DND-41 (cell line): Measurements from ENCODE around the gene UHRF1.

ENCODE experiments used
- ATAC-seq: fragments of 200-7000 bp; cut with Tn5 transposase; 3 replicates; pipeline ENCODE4 v1.9.1; 2021; ENCODE audit warnings: low read depth; ENCODE audit not compliant: insufficient read depth
- DNase-seq: peaks from one replicate; pipeline ENCODE4 v3.0.0-alpha.2; 2020
- H2AFZ ChIP-seq: 2 replicates; pipeline ENCODE4 v1.6.0; 2012; ENCODE audit warnings: low read depth, low read length
- H3K27ac ChIP-seq: 2 replicates; pipeline ENCODE4 v1.5.1; 2012; ENCODE audit warnings: low read length, inconsistent platforms
- H3K27me3 ChIP-seq: fragments of 200-600 bp; sonication (generic); 2 replicates; pipeline ENCODE4 v1.6.0; 2012; ENCODE audit warnings: low read length, mild to moderate bottlenecking, inconsistent platforms; ENCODE audit not compliant: insufficient read depth, poor library complexity
- H3K36me3 ChIP-seq: 2 replicates; pipeline ENCODE4 v1.5.1; 2012; ENCODE audit warnings: low read length, inconsistent platforms; ENCODE audit not compliant: insufficient read depth
- H3K4me1 ChIP-seq: 2 replicates; pipeline ENCODE4 v1.5.1; 2012; ENCODE audit warnings: mild to moderate bottlenecking, low read length; ENCODE audit not compliant: insufficient read depth
- H3K4me2 ChIP-seq: 2 replicates; pipeline ENCODE4 v1.6.0; 2012; ENCODE audit warnings: mild to moderate bottlenecking, moderate library complexity, low read length, inconsistent platforms; ENCODE audit not compliant: insufficient read depth
- H3K4me3 ChIP-seq, 2 experiments: fragments of 200-600 bp in 1 of 2; shearing (Covaris generic) in 1 of 2; 2 replicates each; pipeline ENCODE4 v1.5.1; 2012 to 2016; ENCODE audit warnings: inconsistent platforms in 2 of 2, low read length in 2 of 2, mild to moderate bottlenecking in 2 of 2, low read depth in 1 of 2, moderate library complexity in 1 of 2
- H3K79me2 ChIP-seq: 2 replicates; pipeline ENCODE4 v1.6.0; 2012; ENCODE audit warnings: low read length, inconsistent platforms; ENCODE audit not compliant: insufficient read depth
- H3K9ac ChIP-seq: 2 replicates; pipeline ENCODE4 v1.6.0; 2012; ENCODE audit warnings: low read depth, mild to moderate bottlenecking, inconsistent platforms, low read length, moderate library complexity
- H3K9me3 ChIP-seq: 2 replicates; pipeline ENCODE4 v1.5.1; 2012; ENCODE audit warnings: low read length, moderate library complexity, mild to moderate bottlenecking, inconsistent platforms; ENCODE audit not compliant: insufficient read depth, severe bottlenecking
- H4K20me1 ChIP-seq: 2 replicates; pipeline ENCODE4 v1.6.0; 2012; ENCODE audit warnings: low read length; ENCODE audit not compliant: insufficient read depth
- EZH2 ChIP-seq: IDR thresholded peaks from 3 replicates; pipeline ENCODE4 v1.6.1; 2012; ENCODE audit warnings: borderline replicate concordance, low read depth, mild to moderate bottlenecking, moderate library complexity, low read length, inconsistent platforms; ENCODE audit not compliant: severe bottlenecking
- TF ChIP-seq, protein P1 (sequence below): IDR thresholded peaks from 2 replicates; pipeline ENCODE4 v1.5.1; 2012; ENCODE audit warnings: borderline replicate concordance, low read length, moderate library complexity, mild to moderate bottlenecking; ENCODE audit not compliant: poor library complexity, severe bottlenecking; ENCODE audit errors: extremely low read depth

UHRF1 gene

DNA sequence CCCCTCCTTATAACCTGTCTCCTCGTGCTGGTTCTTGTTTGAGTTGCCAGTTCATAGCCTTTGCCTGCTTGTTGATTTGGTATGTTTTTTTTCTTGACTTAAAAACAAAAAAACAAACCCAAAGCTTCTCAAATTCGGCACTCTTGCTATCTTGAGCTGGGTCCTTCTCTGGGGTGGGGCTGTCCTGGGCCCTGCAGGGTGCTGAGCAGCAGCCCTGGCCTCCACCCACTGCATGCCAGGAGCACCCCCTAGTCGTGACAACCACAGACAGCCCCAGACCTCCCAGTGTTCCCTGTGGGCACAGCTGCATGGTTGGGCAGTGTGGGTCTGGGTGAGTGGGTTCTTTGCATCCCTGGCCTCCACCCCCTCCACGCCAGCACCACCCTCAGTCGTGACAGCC lies 87.4 kb downstream of the UHRF1 start:
- H3K27ac ChIP-seq: no peak overlapping the region

DNA sequence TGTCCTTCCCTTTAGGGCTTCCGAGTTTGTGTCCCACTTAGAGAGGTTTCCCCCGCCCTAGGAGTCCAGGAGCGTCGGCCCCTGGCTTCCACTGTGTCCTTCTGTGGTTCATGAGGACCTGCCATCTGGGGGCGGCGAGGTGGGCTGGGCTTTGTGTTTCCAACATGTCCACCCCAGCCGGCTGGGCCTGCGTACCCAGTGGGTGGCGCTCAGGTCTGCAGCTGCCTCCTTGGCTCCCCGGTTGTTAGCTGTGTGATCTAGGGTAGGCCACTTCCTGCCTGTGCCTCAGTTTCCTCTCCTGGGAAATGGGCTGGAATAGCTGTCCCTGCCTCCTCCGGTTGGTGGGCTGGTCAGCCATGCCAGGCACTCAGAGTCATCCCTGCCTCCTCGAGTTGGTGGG lies 88.0 kb downstream of the UHRF1 start:
- Histone ChIP-seq H3K9me3 (no peaks in the 10 kb centered on the region), H3K79me2 (peaks cover 95% of the 10 kb centered on the region), H3K27me3 (no peaks in the 10 kb centered on the region), H3K36me3 (peaks cover 13% of the 10 kb centered on the region), H4K20me1 (peaks cover 49% of the 10 kb centered on the region), H3K4me3 (no peak overlapping the region), H2AFZ (no peak overlapping the region), H3K9ac (no peak overlapping the region), H3K4me1 (no peaks in the 10 kb centered on the region), H3K27ac (no peak overlapping the region), H3K4me2 (no peak overlapping the region)
- ATAC-seq: no peak
- DNase-seq: no peak
- no peak for TF ChIP-seq EZH2
- TF ChIP-seq, protein P1, sequence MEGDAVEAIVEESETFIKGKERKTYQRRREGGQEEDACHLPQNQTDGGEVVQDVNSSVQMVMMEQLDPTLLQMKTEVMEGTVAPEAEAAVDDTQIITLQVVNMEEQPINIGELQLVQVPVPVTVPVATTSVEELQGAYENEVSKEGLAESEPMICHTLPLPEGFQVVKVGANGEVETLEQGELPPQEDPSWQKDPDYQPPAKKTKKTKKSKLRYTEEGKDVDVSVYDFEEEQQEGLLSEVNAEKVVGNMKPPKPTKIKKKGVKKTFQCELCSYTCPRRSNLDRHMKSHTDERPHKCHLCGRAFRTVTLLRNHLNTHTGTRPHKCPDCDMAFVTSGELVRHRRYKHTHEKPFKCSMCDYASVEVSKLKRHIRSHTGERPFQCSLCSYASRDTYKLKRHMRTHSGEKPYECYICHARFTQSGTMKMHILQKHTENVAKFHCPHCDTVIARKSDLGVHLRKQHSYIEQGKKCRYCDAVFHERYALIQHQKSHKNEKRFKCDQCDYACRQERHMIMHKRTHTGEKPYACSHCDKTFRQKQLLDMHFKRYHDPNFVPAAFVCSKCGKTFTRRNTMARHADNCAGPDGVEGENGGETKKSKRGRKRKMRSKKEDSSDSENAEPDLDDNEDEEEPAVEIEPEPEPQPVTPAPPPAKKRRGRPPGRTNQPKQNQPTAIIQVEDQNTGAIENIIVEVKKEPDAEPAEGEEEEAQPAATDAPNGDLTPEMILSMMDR: no peak

More for the DNA sequence above, 87.4 kb downstream of the UHRF1 start:
- Histone ChIP-seq H4K20me1 (peaks cover 52% of the 10 kb centered on the region), H3K9ac (no peak overlapping the region), H3K27me3 (no peaks in the 10 kb centered on the region), H3K4me2 (no peak overlapping the region), H3K36me3 (peaks cover 13% of the 10 kb centered on the region), H3K4me3 (no peak overlapping the region), H3K9me3 (no peaks in the 10 kb centered on the region), H3K79me2 (peaks cover 95% of the 10 kb centered on the region), H3K4me1 (no peaks in the 10 kb centered on the region), H2AFZ (no peak overlapping the region)
- TF ChIP-seq, protein P1: no peak
- TF ChIP-seq EZH2: no peak
- no peak for DNase-seq
- ATAC-seq: no peak

DNA sequence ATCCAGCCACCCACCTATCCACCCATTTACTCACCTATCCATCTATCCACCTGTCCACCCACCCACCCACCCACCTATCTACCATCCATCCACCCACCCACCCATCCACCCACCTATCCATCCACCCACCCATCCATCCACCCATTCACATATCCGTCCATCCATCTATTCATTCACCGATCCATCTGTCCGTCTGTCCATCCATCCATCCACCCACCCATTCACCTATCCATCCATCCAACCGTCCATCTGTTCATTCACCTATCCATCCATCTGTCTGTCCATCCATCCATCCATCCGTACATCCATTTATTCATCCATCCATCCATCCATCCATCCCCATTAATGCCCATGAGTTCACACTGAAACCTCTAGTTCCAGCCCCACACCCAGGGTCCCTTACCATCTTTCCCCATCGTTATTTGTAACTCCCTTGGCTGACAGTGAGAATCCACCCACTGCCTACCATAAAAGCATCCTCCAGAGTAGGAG lies 90.9 kb downstream of the UHRF1 start:
- H3K79me2 ChIP-seq: peaks cover 93% of the 10 kb centered on the region
- H4K20me1 ChIP-seq: peaks cover 63% of the 10 kb centered on the region
- ATAC-seq: no peak

More for the DNA sequence above, 90.9 kb downstream of the UHRF1 start:
- Histone ChIP-seq H3K9me3 (no peaks in the 10 kb centered on the region), H3K27me3 (no peaks in the 10 kb centered on the region), H3K4me1 (no peaks in the 10 kb centered on the region), H3K36me3 (peaks cover 12% of the 10 kb centered on the region), H2AFZ (no peak overlapping the region), H3K27ac (no peak overlapping the region), H3K9ac (no peak overlapping the region), H3K4me3 (no peak overlapping the region), H3K4me2 (no peak overlapping the region)
- TF ChIP-seq, protein P1: no peak
- TF ChIP-seq EZH2: no peak
- DNase-seq: no peak
